Body of pancreas (tissue), 4 donors: ENCODE results near the gene SEL1L. TPM values are rescaled to one million over a fixed set of nuclear protein-coding genes. Genes with fewer than 3 reads are reported as not detected.

Experiments
- ATAC-seq: fragments of 150-250 bp; one replicate; pipeline ENCODE4 v1.9.1; 2016
- DNase-seq, 4 donors: peaks; one replicate each; pipeline ENCODE4 v3.0.0-alpha.2; 2019
- H3K27ac ChIP-seq, 4 donors: fragments of 200-600 bp; sonication (generic); 1 replicate in 3 of 4; 2 replicates in 1 of 4; pipeline versions ENCODE4 v1.5.1 to v1.6.1; 2016 to 2019; ENCODE audit warnings: mild to moderate bottlenecking in 1 of 4, mixed read lengths in 1 of 4, moderate library complexity in 1 of 4
- H3K27me3 ChIP-seq, 2 donors: fragments of 200-600 bp; sonication (generic); one replicate each; pipeline ENCODE4 v1.6.0; 2016; ENCODE audit warnings: mild to moderate bottlenecking in 1 of 2
- H3K36me3 ChIP-seq, 2 donors: fragments of 200-600 bp; sonication (generic); replicated peaks in 1 of 2; 2 replicates each; pipeline ENCODE4 v1.5.1; 2016; ENCODE audit warnings: low read depth in 2 of 2; ENCODE audit not compliant: insufficient read depth in 1 of 2
- H3K4me1 ChIP-seq: fragments of 200-600 bp; sonication (generic); one replicate; pipeline ENCODE4 v1.6.0; 2016
- H3K4me3 ChIP-seq, 2 donors: fragments of 200-600 bp; sonication (generic); 1 replicate in 1 of 2; 2 replicates in 1 of 2; pipeline ENCODE4 v1.5.1; 2016 to 2019
- H3K9me3 ChIP-seq, 3 donors: fragments of 200-600 bp; sonication (generic); 1 replicate in 2 of 3; 2 replicates in 1 of 3; pipeline ENCODE4 v1.5.1; 2016
- POLR2A ChIP-seq, 3 donors: fragments of 450-650 bp; IDR thresholded peaks; one replicate each; pipeline ENCODE4 v1.6.1; 2016; ENCODE audit warnings: antibody characterized with exemption in 3 of 3, mild to moderate bottlenecking in 2 of 3
- WGBS, 2 donors: methylation state at CpG; one replicate each; pipeline ENCODE4 v1.1.5; 2017; 5-methylcytosine and 5-hydroxymethylcytosine counted together
- intact Hi-C: fragments of 100-400 bp; cut with DNase I; formaldehyde crosslinking; loops from one replicate; pipeline ENCODE4 v1.15.1; 2023
- total RNA-seq, 2 donors: library from RNA; depleted of rRNA; stranded (reverse); fragments of >200 nt; gene quantifications; one replicate each; pipeline ENCODE4 v1.1.0, GENCODE V29; 2016
- TF ChIP-seq, protein P1 (sequence below), 7 experiments: fragments of 450-650 bp in 4 of 7; fragments of 200-600 bp in 3 of 7; sonication (generic) in 3 of 7; IDR thresholded peaks; one replicate each; pipeline ENCODE4 v1.5.1; 2016 to 2019; ENCODE audit warnings: antibody characterized with exemption in 7 of 7

Gene SEL1L
- total RNA-seq, 2 donors from 2014 or later = 183 to 268 TPM

DNA sequence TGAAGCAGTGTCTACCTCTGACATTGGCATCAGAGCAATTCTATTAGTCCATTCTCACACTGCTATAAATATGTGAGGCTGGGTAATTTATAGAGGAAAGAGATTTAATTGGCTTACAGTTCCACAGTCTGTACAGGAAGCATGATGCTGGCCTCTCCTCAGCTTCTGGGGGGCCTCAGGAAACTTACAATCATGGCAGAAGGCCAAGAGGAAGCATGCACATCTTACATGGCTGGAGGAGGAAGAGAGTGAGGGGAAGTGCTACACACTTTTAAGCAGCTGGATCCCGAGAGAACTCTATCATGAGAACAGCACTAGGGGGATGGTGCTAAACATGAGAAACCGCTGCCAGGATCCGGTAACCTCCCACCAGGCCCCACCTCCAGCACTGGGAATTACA, 25.7 kb upstream of the SEL1L start:
- Histone ChIP-seq H3K27me3 (no peaks in the 10 kb centered on the region), H3K36me3 (no peaks in the 10 kb centered on the region), H3K27ac (no peak overlapping the region), H3K4me3 (no peak overlapping the region), H3K9me3 (no peaks in the 10 kb centered on the region), H3K4me1 (peaks cover 18% of the 10 kb centered on the region)
- WGBS, 2 donors = 52 to 84% methylated on average over 3 of the region's 3 CpGs
- ATAC-seq (no peak), DNase-seq (no peak)
- TF ChIP-seq POLR2A (IDR thresholded peaks at IDR 0.05) = no peak
- TF ChIP-seq, protein P1, sequence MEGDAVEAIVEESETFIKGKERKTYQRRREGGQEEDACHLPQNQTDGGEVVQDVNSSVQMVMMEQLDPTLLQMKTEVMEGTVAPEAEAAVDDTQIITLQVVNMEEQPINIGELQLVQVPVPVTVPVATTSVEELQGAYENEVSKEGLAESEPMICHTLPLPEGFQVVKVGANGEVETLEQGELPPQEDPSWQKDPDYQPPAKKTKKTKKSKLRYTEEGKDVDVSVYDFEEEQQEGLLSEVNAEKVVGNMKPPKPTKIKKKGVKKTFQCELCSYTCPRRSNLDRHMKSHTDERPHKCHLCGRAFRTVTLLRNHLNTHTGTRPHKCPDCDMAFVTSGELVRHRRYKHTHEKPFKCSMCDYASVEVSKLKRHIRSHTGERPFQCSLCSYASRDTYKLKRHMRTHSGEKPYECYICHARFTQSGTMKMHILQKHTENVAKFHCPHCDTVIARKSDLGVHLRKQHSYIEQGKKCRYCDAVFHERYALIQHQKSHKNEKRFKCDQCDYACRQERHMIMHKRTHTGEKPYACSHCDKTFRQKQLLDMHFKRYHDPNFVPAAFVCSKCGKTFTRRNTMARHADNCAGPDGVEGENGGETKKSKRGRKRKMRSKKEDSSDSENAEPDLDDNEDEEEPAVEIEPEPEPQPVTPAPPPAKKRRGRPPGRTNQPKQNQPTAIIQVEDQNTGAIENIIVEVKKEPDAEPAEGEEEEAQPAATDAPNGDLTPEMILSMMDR (IDR thresholded peaks at IDR 0.05) = no peak
- intact Hi-C loops = no loop called here

DNA sequence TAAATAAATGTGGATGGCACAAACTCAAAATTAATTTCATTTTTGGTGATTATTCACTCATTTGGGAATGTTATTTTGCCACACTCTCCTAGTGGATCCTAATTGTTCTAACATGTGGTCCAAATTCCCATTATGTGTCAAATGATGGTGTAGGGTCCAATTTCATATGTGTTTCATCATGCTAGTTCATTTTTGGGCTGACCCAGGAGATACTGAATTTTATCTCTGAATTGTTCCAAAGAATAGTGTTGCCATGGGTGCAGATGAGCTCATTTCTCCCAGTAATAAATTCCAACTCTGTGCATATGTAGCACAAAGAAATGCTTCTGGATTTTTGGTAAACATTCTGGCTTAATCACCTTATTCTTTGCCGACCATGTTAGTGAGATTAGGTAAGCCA, 23.5 kb upstream of the SEL1L start:
- intact Hi-C loops = no loop called here

DNA sequence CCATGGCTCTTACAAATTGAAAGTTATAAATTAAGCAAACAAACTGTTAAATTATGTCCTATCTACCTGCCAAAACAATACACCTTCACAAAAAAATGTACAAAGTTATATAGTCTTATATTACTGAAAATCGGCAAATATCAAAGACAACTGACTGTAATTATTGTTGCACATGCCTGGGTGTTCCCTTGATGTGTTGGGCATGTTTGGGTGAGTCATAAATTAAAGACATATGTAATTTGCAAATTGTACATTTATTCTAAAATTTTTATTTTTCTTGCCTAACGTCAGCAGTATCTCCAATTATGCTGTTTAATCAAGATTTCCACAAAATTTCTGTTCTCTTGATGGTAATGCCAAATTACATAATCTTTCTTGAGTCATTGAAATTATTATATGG, 22.0 kb upstream of the SEL1L start:
- WGBS, 2 donors = 64 to 75% methylated on average over 2 of the region's 2 CpGs
- ATAC-seq = no peak
- no peaks in the 10 kb centered on the region for H3K27me3 ChIP-seq
- intact Hi-C loops = no loop called here
- TF ChIP-seq, protein P1 (IDR thresholded peaks at IDR 0.05) = no peak
- no peak for TF ChIP-seq POLR2A (IDR thresholded peaks at IDR 0.05)
- no peaks in the 10 kb centered on the region for H3K36me3 ChIP-seq
- DNase-seq = no peak
- no peaks in the 10 kb centered on the region for H3K9me3 ChIP-seq
- H3K27ac ChIP-seq = peak overlapping the region in 3 of 4 donors; percentile 47 to 71 (median 57)
- no peak overlapping the region for H3K4me3 ChIP-seq
- peaks cover 15% of the 10 kb centered on the region for H3K4me1 ChIP-seq

More for the DNA sequence above, 23.5 kb upstream of the SEL1L start:
- no peak for TF ChIP-seq POLR2A (IDR thresholded peaks at IDR 0.05)
- TF ChIP-seq, protein P1 (IDR thresholded peaks at IDR 0.05) = no peak
- DNase-seq (no peak), ATAC-seq (no peak)
- 31 to 44% methylated on average over 1 of the region's 1 CpG for WGBS, 2 donors
- H3K27me3 ChIP-seq = no peaks in the 10 kb centered on the region
- no peak overlapping the region for H3K27ac ChIP-seq
- H3K36me3 ChIP-seq = no peaks in the 10 kb centered on the region
- H3K9me3 ChIP-seq = no peaks in the 10 kb centered on the region
- peaks cover 18% of the 10 kb centered on the region for H3K4me1 ChIP-seq
- H3K4me3 ChIP-seq = no peak overlapping the region

DNA sequence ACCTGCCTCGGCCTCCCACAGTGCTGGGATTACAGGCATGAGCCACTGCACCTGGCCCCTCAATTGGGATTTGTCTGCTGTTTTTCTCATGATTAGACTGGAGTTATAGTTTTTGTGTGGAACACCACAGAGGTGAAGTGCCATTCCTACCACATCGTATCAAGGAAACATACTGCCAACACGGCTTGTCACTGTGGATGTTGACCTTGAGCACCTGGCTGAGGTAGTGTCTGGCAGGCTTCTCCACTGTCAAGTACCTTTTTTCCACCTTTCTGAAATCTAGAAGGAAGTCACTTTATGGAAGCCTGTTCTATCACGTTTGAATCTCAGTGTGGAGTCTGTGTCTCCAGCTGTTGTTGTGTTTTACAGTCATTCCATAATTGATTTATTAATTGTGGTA, 21.4 kb upstream of the SEL1L start:
- TF ChIP-seq, protein P1 (IDR thresholded peaks at IDR 0.05) = no peak
- TF ChIP-seq POLR2A (IDR thresholded peaks at IDR 0.05) = no peak
- no peaks in the 10 kb centered on the region for H3K36me3 ChIP-seq
- H3K27me3 ChIP-seq = no peaks in the 10 kb centered on the region
- no peak overlapping the region for H3K4me3 ChIP-seq
- 21% methylated on average over 4 of the region's 4 CpGs for WGBS, 2 donors
- H3K9me3 ChIP-seq = no peaks in the 10 kb centered on the region
- peaks cover 15% of the 10 kb centered on the region for H3K4me1 ChIP-seq
- peak overlapping the region in 3 of 4 donors; percentile 47 to 71 (median 57) for H3K27ac ChIP-seq
- ATAC-seq (peak; percentile 97), DNase-seq (peak; percentile 66 to 78 (median 72))
- intact Hi-C loops = no loop called here

DNA sequence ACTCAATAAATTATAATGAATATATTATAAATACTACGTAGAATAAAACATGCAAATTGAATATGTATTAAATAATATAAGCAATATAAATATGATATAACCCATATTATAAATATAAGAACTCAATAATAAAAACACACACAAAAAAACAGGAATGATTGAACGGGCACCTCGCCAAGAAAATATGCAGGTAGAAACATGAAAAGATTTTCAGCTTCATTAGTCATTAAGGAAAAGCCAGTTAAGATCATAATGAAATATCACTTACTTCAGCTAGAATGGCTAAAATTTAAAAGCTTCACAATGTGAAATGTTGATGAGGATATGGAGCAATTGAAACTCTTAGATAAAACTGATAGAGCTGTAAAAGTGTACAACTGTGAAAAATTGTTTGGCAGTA, 17.8 kb upstream of the SEL1L start:
- Histone ChIP-seq H3K4me3 (no peak overlapping the region), H3K4me1 (peaks cover 15% of the 10 kb centered on the region), H3K36me3 (no peaks in the 10 kb centered on the region), H3K27ac (no peak overlapping the region), H3K27me3 (no peaks in the 10 kb centered on the region), H3K9me3 (no peaks in the 10 kb centered on the region)
- TF ChIP-seq, protein P1 (IDR thresholded peaks at IDR 0.05) = no peak
- 86 to 94% methylated on average over 3 of the region's 3 CpGs for WGBS, 2 donors
- intact Hi-C loops = no loop called here
- ATAC-seq (no peak), DNase-seq (no peak)
